Measurements from ENCODE around the gene ZSCAN5B. TPM values are rescaled to one million over a fixed set of nuclear protein-coding genes. Genes with fewer than 3 reads are reported as not detected.
"Not testable (repeated sequence)": the region's sequence is repeated elsewhere in the genome, so short reads cannot be mapped to it uniquely, and the experiment has no call there.

Gene ZSCAN5B
- total and polyA plus RNA-seq, 2 donors (not counting 1 experiment from before 2014, with no cell fraction given): not detected

- not testable (repeated sequence) for H3K9ac ChIP-seq (ENCODE audit: insufficient read depth, low read length); H3K4me3 ChIP-seq (replicated peaks in 1 of 4; ENCODE audit: control extremely low read depth in 1 of 4, insufficient read depth in 1 of 4, low read depth in 3 of 4, low read length in 4 of 4); H3K79me2 ChIP-seq (ENCODE audit: control insufficient read depth, insufficient read depth, low read length); H2AFZ ChIP-seq (ENCODE audit: low read length); H3K4me1 ChIP-seq (ENCODE audit: control insufficient read depth, extremely low read depth, insufficient read depth, low read length); H3K36me3 ChIP-seq (ENCODE audit: control insufficient read depth, insufficient read depth, low read length); H4K20me1 ChIP-seq (ENCODE audit: control insufficient read depth, extremely low read depth, insufficient read depth, low read length); H3K27ac ChIP-seq (ENCODE audit: insufficient read depth, low read length); H3K27me3 ChIP-seq (ENCODE audit: control insufficient read depth, insufficient read depth, low read length); DNase-seq (ENCODE audit: low read depth in 2 of 2); H3K4me2 ChIP-seq (ENCODE audit: extremely low read depth, insufficient read depth, low read length); H3K9me3 ChIP-seq (ENCODE audit: control insufficient read depth, insufficient read depth, low read depth, low read length)
- TF ChIP-seq CTCF (conservative IDR thresholded peaks at IDR 0.05 in 1 of 2, IDR thresholded peaks at IDR 0.05 in 1 of 2; ENCODE audit: low read depth in 1 of 2, low read length in 2 of 2): peak; percentile 21 to 22
These were observed 23.9 kb upstream of the ZSCAN5B start for GRCh38 chr19:56221442-56221841.

GRCh38 chr19:56218961-56219360 is 21.4 kb upstream of the ZSCAN5B start:
- Histone ChIP-seq H4K20me1 (ENCODE audit: control insufficient read depth, extremely low read depth, insufficient read depth, low read length) (no peaks in the 10 kb centered on the region), H3K27me3 (ENCODE audit: control insufficient read depth, insufficient read depth, low read length) (no peaks in the 10 kb centered on the region), H3K4me2 (ENCODE audit: extremely low read depth, insufficient read depth, low read length) (no peak overlapping the region), H3K9me3 (ENCODE audit: control insufficient read depth, insufficient read depth, low read depth, low read length) (no peaks in the 10 kb centered on the region), H3K9ac (ENCODE audit: insufficient read depth, low read length) (no peak overlapping the region), H2AFZ (ENCODE audit: low read length) (no peak overlapping the region), H3K36me3 (ENCODE audit: control insufficient read depth, insufficient read depth, low read length) (no peaks in the 10 kb centered on the region), H3K79me2 (ENCODE audit: control insufficient read depth, insufficient read depth, low read length) (no peaks in the 10 kb centered on the region), H3K4me3 (replicated peaks in 1 of 4; ENCODE audit: control extremely low read depth in 1 of 4, insufficient read depth in 1 of 4, low read depth in 3 of 4, low read length in 4 of 4) (no peak overlapping the region), H3K27ac (ENCODE audit: insufficient read depth, low read length) (no peak overlapping the region), H3K4me1 (ENCODE audit: control insufficient read depth, extremely low read depth, insufficient read depth, low read length) (no peaks in the 10 kb centered on the region)
- TF ChIP-seq EZH2 (IDR thresholded peaks at IDR 0.05; ENCODE audit: low read length, missing control alignments) (no peak), CTCF (conservative IDR thresholded peaks at IDR 0.05 in 1 of 2, IDR thresholded peaks at IDR 0.05 in 1 of 2; ENCODE audit: low read depth in 1 of 2, low read length in 2 of 2) (no peak)
- no peak for DNase-seq (ENCODE audit: low read depth in 2 of 2)

GRCh38 chr19:56217039-56217949 is 19.7 kb upstream of the ZSCAN5B start:
- Histone ChIP-seq H3K9ac (ENCODE audit: insufficient read depth, low read length) (no peak overlapping the region), H3K4me3 (replicated peaks in 1 of 4; ENCODE audit: control extremely low read depth in 1 of 4, insufficient read depth in 1 of 4, low read depth in 3 of 4, low read length in 4 of 4) (peak overlapping the region in 1 of 4 experiments; percentile 40), H3K27ac (ENCODE audit: insufficient read depth, low read length) (no peak overlapping the region), H3K4me2 (ENCODE audit: extremely low read depth, insufficient read depth, low read length) (peak overlapping the region; percentile 37), H3K36me3 (ENCODE audit: control insufficient read depth, insufficient read depth, low read length) (no peaks in the 10 kb centered on the region), H3K9me3 (ENCODE audit: control insufficient read depth, insufficient read depth, low read depth, low read length) (no peaks in the 10 kb centered on the region), H4K20me1 (ENCODE audit: control insufficient read depth, extremely low read depth, insufficient read depth, low read length) (no peaks in the 10 kb centered on the region), H3K27me3 (ENCODE audit: control insufficient read depth, insufficient read depth, low read length) (no peaks in the 10 kb centered on the region), H2AFZ (ENCODE audit: low read length) (peak overlapping the region; percentile 23), H3K4me1 (ENCODE audit: control insufficient read depth, extremely low read depth, insufficient read depth, low read length) (no peaks in the 10 kb centered on the region), H3K79me2 (ENCODE audit: control insufficient read depth, insufficient read depth, low read length) (no peaks in the 10 kb centered on the region)
- peak; percentile 11 to 39 for DNase-seq (ENCODE audit: low read depth in 2 of 2)
- no peak for TF ChIP-seq CTCF (conservative IDR thresholded peaks at IDR 0.05 in 1 of 2, IDR thresholded peaks at IDR 0.05 in 1 of 2; ENCODE audit: low read depth in 1 of 2, low read length in 2 of 2)
- TF ChIP-seq EZH2 (IDR thresholded peaks at IDR 0.05; ENCODE audit: low read length, missing control alignments): no peak
